ENCODE results near the gene GARNL3.

Gene GARNL3

DNA sequence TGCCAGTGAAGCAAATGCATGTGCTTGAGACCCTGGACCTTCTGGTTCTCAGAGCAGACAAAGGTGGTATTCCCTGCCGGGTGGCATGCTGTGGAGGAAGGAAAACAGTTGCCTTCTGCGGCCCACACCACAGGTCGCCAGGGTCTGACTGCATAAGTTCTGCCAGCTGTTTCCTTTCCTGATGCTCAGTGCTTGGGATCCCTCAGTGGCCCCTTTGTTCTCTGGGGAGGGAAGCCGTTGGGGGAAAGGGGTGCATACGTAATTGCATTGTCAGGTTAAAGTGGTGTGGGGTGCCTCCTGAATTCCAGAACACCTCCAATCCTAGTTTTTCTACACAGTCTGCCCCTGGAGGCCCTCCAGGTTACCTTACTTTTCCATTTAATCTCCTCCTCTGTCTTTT, 89.3 kb downstream of the GARNL3 start:
- no peak for DNase-seq

GRCh38 chr9:127356906-127357305, 92.3 kb downstream of the GARNL3 start:
- DNase-seq = no peak

DNA sequence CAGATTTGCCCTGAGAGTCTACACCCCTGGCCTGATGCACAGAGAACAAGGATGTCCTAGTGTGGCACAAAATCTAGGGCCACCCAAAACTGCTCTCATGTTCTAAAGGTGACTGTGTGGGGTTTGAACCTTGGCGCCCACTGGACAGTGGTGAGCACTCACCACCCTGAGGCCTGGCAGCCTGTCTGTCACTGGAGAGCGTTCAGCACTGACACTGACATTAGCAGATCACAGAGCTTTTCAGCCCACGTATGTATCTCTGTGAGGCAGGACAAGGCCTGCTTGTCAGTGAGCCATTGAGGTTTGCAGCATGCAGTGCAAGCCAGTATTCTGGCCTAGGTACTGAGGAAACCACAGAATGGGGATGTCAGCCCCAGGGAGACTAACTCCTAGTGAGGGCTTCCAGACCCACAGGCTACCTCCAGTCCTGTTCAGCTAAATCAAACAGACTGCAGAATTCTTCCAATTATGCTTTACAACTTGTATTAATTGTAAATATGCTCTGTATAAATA, 93.5 kb downstream of the GARNL3 start:
- DNase-seq = no peak

DNA sequence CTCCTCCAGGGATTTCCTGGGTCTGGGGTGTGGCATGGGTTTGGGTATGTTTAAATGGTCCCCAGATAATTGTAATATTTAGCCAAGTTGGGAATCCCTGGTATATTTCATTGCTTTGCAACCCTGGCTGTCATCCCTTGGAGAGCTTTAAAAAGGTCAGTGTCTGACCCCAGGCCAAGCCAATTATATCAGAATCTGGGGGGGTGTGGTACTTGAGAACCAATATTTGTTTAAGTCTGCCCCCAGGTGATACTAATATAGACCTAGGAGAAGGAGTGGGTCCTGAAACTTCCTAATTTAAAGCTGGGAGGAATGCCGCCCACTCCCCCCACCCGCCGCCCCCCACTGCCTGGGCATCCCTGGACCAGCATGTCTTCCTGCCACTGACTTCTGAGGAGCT, 94.2 kb downstream of the GARNL3 start:
- DNase-seq = no peak

DNA sequence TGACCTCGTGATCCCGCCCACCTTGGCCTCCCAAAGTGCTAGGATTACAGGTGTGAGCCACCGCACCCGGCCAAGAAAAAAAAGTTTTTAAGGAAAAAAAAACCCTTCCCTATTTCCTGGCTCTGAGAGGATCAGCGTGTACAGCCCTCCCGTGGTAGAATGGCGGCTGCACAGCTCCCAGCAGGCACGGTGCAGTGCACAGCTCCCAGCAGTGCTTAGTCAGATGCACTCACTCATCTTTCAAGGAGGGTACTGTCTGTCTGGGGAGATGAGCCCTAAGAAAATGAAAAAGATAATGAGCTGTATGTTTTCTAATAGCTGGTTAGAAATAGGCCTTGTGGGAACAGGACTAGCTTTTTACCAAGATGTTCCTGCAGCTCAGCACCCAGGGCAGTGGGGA, 95.7 kb downstream of the GARNL3 start:
- DNase-seq = no peak

GRCh38 chr9:127360829-127361228, 96.3 kb downstream of the GARNL3 start:
- no peak for DNase-seq

- DNase-seq = no peak
These were observed 97.0 kb downstream of the GARNL3 start for GRCh38 chr9:127361561-127361960.

DNA sequence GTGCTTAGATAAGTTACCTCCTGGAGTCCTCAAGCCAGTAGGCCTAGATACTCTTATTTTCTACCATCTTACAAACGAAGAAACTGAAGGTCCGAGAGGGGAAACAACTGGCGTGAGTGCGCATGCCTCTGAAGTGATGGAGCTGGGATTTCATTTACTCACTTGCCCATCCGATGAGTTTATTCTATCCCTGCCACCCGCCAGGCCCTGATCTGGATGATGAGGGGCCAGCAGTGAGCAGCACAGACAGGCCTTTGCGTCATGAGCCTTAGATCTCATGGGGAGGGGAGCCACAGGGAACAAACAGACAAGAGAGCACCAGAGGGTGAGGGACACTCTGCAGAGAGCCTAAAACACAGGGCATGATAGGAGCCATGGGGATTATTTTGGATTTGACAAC, 98.3 kb downstream of the GARNL3 start:
- DNase-seq = no peak

DNA sequence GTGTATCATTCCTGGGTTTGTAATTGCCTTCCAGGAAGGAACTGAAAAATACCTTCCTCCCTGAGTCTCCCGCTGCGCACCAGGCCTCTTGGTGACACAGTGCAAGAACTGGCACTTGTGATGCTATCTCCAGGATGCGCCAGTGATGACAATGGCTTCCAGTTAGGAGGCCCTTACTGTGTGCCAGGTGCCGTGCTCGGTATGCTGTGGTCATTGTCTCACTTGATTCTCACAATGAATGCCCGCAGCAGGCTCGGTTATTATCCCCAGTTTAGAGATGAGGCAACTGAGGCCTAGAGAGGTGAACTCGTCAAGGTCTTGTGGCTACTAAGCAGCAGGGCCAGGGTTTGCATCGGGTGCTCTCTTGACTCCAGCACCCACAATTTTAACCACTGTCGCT, 100.9 kb downstream of the GARNL3 start:
- DNase-seq = no peak

GRCh38 chr9:127366594-127366993, 102.0 kb downstream of the GARNL3 start:
- DNase-seq = no peak

- no peak for DNase-seq
These were observed 104.4 kb downstream of the GARNL3 start for GRCh38 chr9:127368852-127369402.

GRCh38 chr9:127369428-127369827, 104.9 kb downstream of the GARNL3 start:
- DNase-seq = no peak

DNA sequence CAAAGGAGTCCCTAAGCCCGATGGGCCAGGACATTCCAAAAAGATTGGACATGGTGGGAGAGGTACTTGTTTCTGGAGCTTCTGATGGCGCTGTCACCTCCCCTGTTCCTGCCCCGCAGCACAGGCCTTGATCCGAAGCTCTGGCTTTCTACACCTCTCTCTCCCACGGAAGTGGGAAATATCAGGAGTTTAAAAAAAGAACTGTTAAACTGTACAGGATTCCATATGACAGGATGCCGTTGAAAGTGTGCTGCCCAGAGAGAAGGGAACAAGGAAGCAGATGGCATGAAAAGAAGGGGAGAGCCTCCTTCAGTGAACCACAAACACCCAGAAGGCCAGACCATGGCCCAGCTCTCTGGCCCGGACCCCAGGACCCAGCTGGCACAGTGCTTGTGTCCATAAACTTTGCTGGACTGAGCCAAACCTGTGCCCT, 105.6 kb downstream of the GARNL3 start:
- no peak for DNase-seq

- no peak for DNase-seq
These were observed 106.4 kb downstream of the GARNL3 start for GRCh38 chr9:127370672-127371648.

- DNase-seq = no peak
These were observed 115.9 kb downstream of the GARNL3 start for GRCh38 chr9:127380479-127380878.

DNA sequence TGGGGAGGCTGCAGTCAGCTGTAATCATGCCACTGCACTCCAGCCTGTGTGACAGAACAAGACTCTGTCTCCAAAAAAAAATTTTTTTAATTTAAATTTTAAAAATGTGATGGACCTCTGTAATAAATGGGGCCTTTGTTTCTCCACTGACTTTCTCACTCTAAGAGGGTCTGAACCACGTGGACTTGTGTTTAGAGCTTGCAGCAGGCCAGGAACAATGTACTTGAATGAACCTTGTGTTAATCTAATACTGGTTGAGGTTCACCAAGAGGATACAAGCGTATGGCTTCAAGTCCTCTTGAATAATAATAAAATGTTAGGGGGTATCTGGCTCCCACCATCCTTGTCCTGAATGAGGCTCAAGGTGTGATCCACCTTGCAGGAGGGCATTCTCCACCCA, 118.0 kb downstream of the GARNL3 start:
- no peak for DNase-seq

DNA sequence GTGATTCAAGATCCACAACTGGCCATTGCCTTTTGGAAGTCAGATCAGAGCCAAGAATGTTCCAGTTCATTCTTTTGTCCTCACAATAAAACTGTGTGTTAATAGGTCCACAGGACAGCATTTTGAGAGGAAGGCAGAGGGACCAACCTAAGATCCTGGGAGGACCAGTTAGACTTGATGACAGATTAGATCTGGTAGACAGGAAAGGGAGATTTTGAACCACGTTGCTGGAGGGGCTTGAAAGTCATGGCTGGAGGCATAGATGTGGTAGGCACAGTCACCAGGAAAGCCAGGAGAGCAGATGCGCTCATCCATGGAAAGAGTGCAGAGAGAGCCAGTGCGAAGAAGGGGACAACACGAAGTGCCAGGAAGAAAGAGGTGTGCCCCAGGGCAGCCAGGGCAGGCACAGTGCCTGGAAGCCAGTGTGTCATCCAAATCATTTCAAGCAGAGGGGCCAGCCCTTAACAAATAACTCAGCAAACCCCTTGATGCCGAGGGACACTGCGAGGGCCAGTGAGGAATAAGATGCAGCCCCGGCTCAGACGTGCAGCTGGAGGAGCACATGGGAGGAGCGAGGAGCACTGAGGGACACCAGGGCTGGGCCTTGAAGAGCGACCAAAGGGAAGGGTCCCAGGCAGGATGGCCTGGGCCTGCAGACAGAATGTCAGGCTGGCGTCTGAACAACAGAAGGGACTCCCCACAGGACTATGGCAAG, 119.6 kb downstream of the GARNL3 start:
- DNase-seq = no peak

DNA sequence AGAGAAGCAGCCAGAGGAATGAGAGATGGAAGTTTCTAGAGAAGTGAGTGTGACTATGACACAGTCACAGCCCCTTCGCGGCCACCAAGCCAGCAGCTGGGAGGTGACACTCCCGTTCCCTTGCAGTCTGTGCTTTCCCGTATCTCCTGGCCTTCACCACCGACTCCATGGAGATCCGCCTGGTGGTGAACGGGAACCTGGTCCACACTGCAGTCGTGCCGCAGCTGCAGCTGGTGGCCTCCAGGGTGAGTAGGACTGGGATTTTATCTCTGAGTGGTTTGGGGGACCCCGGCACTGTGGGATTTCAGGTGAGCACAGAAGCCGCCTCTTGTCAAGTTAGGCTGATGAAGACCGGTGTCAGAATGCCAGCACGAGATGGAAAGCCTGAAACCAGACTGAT, 120.3 kb downstream of the GARNL3 start:
- no peak for DNase-seq

GRCh38 chr9:127386249-127386648, 121.7 kb downstream of the GARNL3 start:
- no peak for DNase-seq

DNA sequence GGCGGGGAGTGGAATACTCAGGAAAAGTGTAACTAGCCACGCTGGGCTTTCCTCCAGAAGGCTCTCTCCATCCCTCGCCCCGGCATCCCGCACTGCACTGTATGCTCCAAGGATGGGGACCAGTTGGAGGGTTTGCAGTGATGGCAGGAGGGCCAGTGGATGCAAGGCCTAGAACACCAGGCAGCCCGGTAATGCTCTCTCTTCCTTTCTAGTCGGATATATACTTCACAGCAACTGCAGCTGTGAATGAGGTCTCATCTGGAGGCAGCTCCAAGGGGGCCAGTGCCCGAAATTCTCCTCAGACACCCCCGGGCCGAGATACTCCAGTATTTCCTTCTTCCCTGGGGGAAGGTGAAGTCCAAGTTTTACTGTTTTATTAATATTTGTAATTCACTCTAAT, 122.4 kb downstream of the GARNL3 start:
- no peak for DNase-seq

- peak; percentile 68 for DNase-seq
These were observed 123.7 kb downstream of the GARNL3 start for GRCh38 chr9:127388037-127388855.

- DNase-seq = no peak
These were observed 124.3 kb downstream of the GARNL3 start for GRCh38 chr9:127388856-127389238.
